Right cardiac atrium (tissue), 5 donors: ENCODE measurements around the gene AKT1S1. TPM values are rescaled to one million over a fixed set of nuclear protein-coding genes. Genes with fewer than 3 reads are reported as not detected.

ENCODE experiments used
- ATAC-seq, 2 donors: fragments of 200-7000 bp; cut with Tn5 transposase; one replicate each; pipeline versions ENCODE4 v1.8.0 to v1.9.1; 2020; ENCODE audit warnings: moderate library complexity in 2 of 2, mild to moderate bottlenecking in 1 of 2
- DNase-seq, 3 donors: peaks; one replicate each; pipeline ENCODE4 v3.0.0-alpha.2; 2020
- H3K27ac ChIP-seq: one replicate; pipeline ENCODE4 v1.5.1; 2013; ENCODE audit warnings: mild to moderate bottlenecking, low read length, control low read depth, moderate library complexity
- H3K27me3 ChIP-seq: one replicate; pipeline ENCODE4 v1.6.1; 2013; ENCODE audit not compliant: control insufficient read depth, insufficient read depth
- H3K4me1 ChIP-seq: one replicate; pipeline ENCODE4 v1.6.1; 2013; ENCODE audit warnings: low read length; ENCODE audit not compliant: control insufficient read depth, insufficient read depth
- H3K4me3 ChIP-seq: one replicate; pipeline ENCODE4 v1.5.1; 2013; ENCODE audit warnings: low read length, control low read depth
- H3K9me3 ChIP-seq: one replicate; pipeline ENCODE4 v1.6.1; 2013; ENCODE audit warnings: low read length; ENCODE audit not compliant: control insufficient read depth
- WGBS: extraction: QIAGEN DNeasy Blood & Tissue Kit; methylation state at CpG from one replicate; pipeline ENCODE4 v1.1.7; 2013; 5-methylcytosine and 5-hydroxymethylcytosine counted together
- intact Hi-C, 4 donors: fragments of 100-400 bp; cut with DNase I; formaldehyde crosslinking; loops; one replicate each; pipeline versions ENCODE4 v1.11.0 to v1.14.0; 2022 to 2023
- polyA plus RNA-seq: library from polyadenylated mRNA; stranded (reverse); fragments of 200-250 nt; gene quantifications from one replicate; pipeline ENCODE4 v1.2.3, GENCODE V29; 2013
- total RNA-seq, 4 donors: library from RNA; stranded (reverse); fragmentation: NEBNext Ultra II Directional; extraction: Animal tissue kit (Norgen Biotek cat#: 25700); gene quantifications; one replicate each; pipeline ENCODE4 v1.2.1, GENCODE V29; 2021
- donor health status: healthy with polysubstance abuse.
- donor health status: DM: no; HTN: yes; CAD: no.
- donor health status: DM: no; HTN: no; CAD: no.
- donor health status: DM: no; HTN: yes; CAD: no; lungs with severe emphysema.
- donor health status: DM: yes; HTN: yes; CAD: no.

AKT1S1 gene
- total and polyA plus RNA-seq, 5 donors, result 32.4 to 40.2 (median 36.4) TPM

GRCh38 chr19:49880162-49880869, 3.2 kb upstream of the AKT1S1 start:
- Histone ChIP-seq H3K27ac (no peak overlapping the region), H3K9me3 (no peaks in the 10 kb centered on the region), H3K4me3 (no peak overlapping the region), H3K4me1 (peaks cover 5% of the 10 kb centered on the region), H3K27me3 (no peaks in the 10 kb centered on the region)
- no peak for ATAC-seq
- DNase-seq, result peak in 2 of 3 donors; percentile 16 to 60
- intact Hi-C loops, result no loop called here
- WGBS, result 92% methylated on average over 10 of the region's 10 CpGs

GRCh38 chr19:49879243-49879963, 2.2 kb upstream of the AKT1S1 start:
- Histone ChIP-seq H3K4me3 (no peak overlapping the region), H3K4me1 (peaks cover 6% of the 10 kb centered on the region), H3K27me3 (no peaks in the 10 kb centered on the region), H3K9me3 (no peaks in the 10 kb centered on the region), H3K27ac (no peak overlapping the region)
- WGBS, result 95% methylated on average over 12 of the region's 12 CpGs
- ATAC-seq, result no peak
- peak; percentile 16 to 48 (median 42) for DNase-seq
- intact Hi-C loops, result no loop called here

GRCh38 chr19:49878744-49879070, 1.6 kb upstream of the AKT1S1 start:
- no peak overlapping the region for H3K4me3 ChIP-seq
- no peaks in the 10 kb centered on the region for H3K9me3 ChIP-seq
- WGBS, result 85% methylated on average over 9 of the region's 9 CpGs
- no peak overlapping the region for H3K27ac ChIP-seq
- H3K27me3 ChIP-seq, result no peaks in the 10 kb centered on the region
- H3K4me1 ChIP-seq, result peaks cover 6% of the 10 kb centered on the region
- no peak for ATAC-seq
- intact Hi-C loops, result no loop called here
- DNase-seq, result peak; percentile 12 to 56 (median 40)

GRCh38 chr19:49877879-49878743, 956 bp upstream of the AKT1S1 start:
- Histone ChIP-seq H3K9me3 (no peaks in the 10 kb centered on the region), H3K4me1 (peaks cover 6% of the 10 kb centered on the region), H3K27ac (peak overlapping the region; percentile 98), H3K4me3 (peak overlapping the region; percentile 61), H3K27me3 (no peaks in the 10 kb centered on the region)
- intact Hi-C loops, result no loop called here
- ATAC-seq (peak; percentile 84), DNase-seq (peak; percentile 99 to 100 (median 99))
- WGBS, result 9% methylated on average over 41 of the region's 41 CpGs

- intact Hi-C loops, result no loop called here
- WGBS, result under 1% methylated on average over 46 of the region's 46 CpGs
- Histone ChIP-seq H3K9me3 (no peaks in the 10 kb centered on the region), H3K27ac (peak overlapping the region; percentile 99), H3K27me3 (no peaks in the 10 kb centered on the region), H3K4me1 (peaks cover 6% of the 10 kb centered on the region), H3K4me3 (peak overlapping the region; percentile 76)
- DNase-seq, result peak; percentile 98 to 99 (median 99)
- ATAC-seq, result peak; percentile 81 to 85
These were observed 634 bp downstream of the AKT1S1 start for GRCh38 chr19:49876422-49877019.

GRCh38 chr19:49875857-49876421, 1.2 kb downstream of the AKT1S1 start:
- ATAC-seq (peak; percentile 9 to 26), DNase-seq (peak; percentile 72 to 90 (median 89))
- Histone ChIP-seq H3K27me3 (no peaks in the 10 kb centered on the region), H3K4me3 (peak overlapping the region; percentile 76), H3K9me3 (no peaks in the 10 kb centered on the region), H3K27ac (peak overlapping the region; percentile 92), H3K4me1 (peaks cover 6% of the 10 kb centered on the region)
- intact Hi-C loops, result no loop called here
- WGBS, result 1% methylated on average over 28 of the region's 28 CpGs

GRCh38 chr19:49875177-49875576, 2.0 kb downstream of the AKT1S1 start:
- intact Hi-C loops, result no loop called here

GRCh38 chr19:49874503-49875157, 2.5 kb downstream of the AKT1S1 start:
- no peaks in the 10 kb centered on the region for H3K27me3 ChIP-seq
- intact Hi-C loops, result no loop called here
- ATAC-seq (no peak), DNase-seq (peak in 1 of 3 donors; percentile 30)
- no peak overlapping the region for H3K4me3 ChIP-seq
- 93% methylated on average over 11 of the region's 11 CpGs for WGBS
- no peaks in the 10 kb centered on the region for H3K9me3 ChIP-seq
- H3K4me1 ChIP-seq, result peaks cover 7% of the 10 kb centered on the region
- no peak overlapping the region for H3K27ac ChIP-seq

More at GRCh38 chr19:49875177-49875576, 2.0 kb downstream of the AKT1S1 start:
- Histone ChIP-seq H3K9me3 (no peaks in the 10 kb centered on the region), H3K4me3 (no peak overlapping the region), H3K27ac (no peak overlapping the region), H3K4me1 (peaks cover 6% of the 10 kb centered on the region), H3K27me3 (no peaks in the 10 kb centered on the region)
- no peak for ATAC-seq
- DNase-seq, result peak in 1 of 3 donors; percentile 32
- 83% methylated on average over 4 of the region's 4 CpGs for WGBS

GRCh38 chr19:49873834-49874233, 3.3 kb downstream of the AKT1S1 start:
- H3K4me3 ChIP-seq, result no peak overlapping the region
- peaks cover 7% of the 10 kb centered on the region for H3K4me1 ChIP-seq
- H3K27me3 ChIP-seq, result no peaks in the 10 kb centered on the region
- no peak overlapping the region for H3K27ac ChIP-seq
- no peak for ATAC-seq
- DNase-seq, result peak in 2 of 3 donors; percentile 29 to 44
- H3K9me3 ChIP-seq, result no peaks in the 10 kb centered on the region
- intact Hi-C loops, result no loop called here
- WGBS, result 88% methylated on average over 10 of the region's 10 CpGs

- intact Hi-C loops, result no loop called here
- Histone ChIP-seq H3K4me3 (no peak overlapping the region), H3K27me3 (no peaks in the 10 kb centered on the region), H3K27ac (no peak overlapping the region), H3K4me1 (peaks cover 7% of the 10 kb centered on the region), H3K9me3 (no peaks in the 10 kb centered on the region)
- DNase-seq (peak in 2 of 3 donors; percentile 52 to 70), ATAC-seq (no peak)
- WGBS, result 92% methylated on average over 29 of the region's 29 CpGs
These were observed 4.0 kb downstream of the AKT1S1 start for GRCh38 chr19:49873129-49873521.
